ENCODE data around the gene DNM1L.

DNM1L gene

GRCh38 chr12:32794281-32794680 is 115.2 kb downstream of the DNM1L start:
- intact Hi-C loops (cut with DNase I), result no loop called here
- DNase-seq, result no peak

All from head of caudate nucleus (tissue), 42 donors.